GM12864 (cell line): ENCODE results near the gene CCDC61.

Experiments used
- DNase-seq: peaks from one replicate; pipeline ENCODE4 v3.0.0-alpha.2; 2011; ENCODE audit warnings: low read depth
- H3K4me3 ChIP-seq: 2 replicates; pipeline ENCODE4 v1.5.1; 2011; ENCODE audit warnings: mild to moderate bottlenecking, low read depth, low read length, control low read depth
- CTCF ChIP-seq: IDR thresholded peaks from 2 replicates; pipeline ENCODE4 v1.5.1; 2011; ENCODE audit warnings: low read depth, mild to moderate bottlenecking, moderate library complexity, low read length, control low read depth, inconsistent platforms; ENCODE audit errors: missing control alignments

Gene CCDC61

GRCh38 chr19:46036744-46037128, 41.5 kb downstream of the CCDC61 start:
- H3K4me3 ChIP-seq, result no peak overlapping the region
- no peak for DNase-seq
- TF ChIP-seq CTCF, result no peak

GRCh38 chr19:46040125-46040524, 44.9 kb downstream of the CCDC61 start:
- TF ChIP-seq CTCF, result no peak
- no peak for DNase-seq

GRCh38 chr19:46040952-46041500, 45.8 kb downstream of the CCDC61 start, which contains the start of gene IGFL4:
TSS of gene IGFL4 (minus strand) at chr19:46041002. CDS start at chr19:46040962, 40 bp downstream.
- TF ChIP-seq CTCF, result no peak
- H3K4me3 ChIP-seq, result no peak within 1 kb of the TSS
- no peak for DNase-seq

More at GRCh38 chr19:46040125-46040524, 44.9 kb downstream of the CCDC61 start:
- H3K4me3 ChIP-seq, result no peak overlapping the region

- DNase-seq, result no peak
- H3K4me3 ChIP-seq, result no peak overlapping the region
- TF ChIP-seq CTCF, result no peak
Observed at GRCh38 chr19:46042252-46042883, 47.1 kb downstream of the CCDC61 start.

- DNase-seq, result no peak
- TF ChIP-seq CTCF, result no peak
- no peak overlapping the region for H3K4me3 ChIP-seq
Observed at GRCh38 chr19:46043519-46043918, 48.3 kb downstream of the CCDC61 start.

- TF ChIP-seq CTCF, result peak; percentile 24
- no peak for DNase-seq
Observed at GRCh38 chr19:46049597-46049996, 54.3 kb downstream of the CCDC61 start.

GRCh38 chr19:46052896-46053295, 57.6 kb downstream of the CCDC61 start:
- no peak overlapping the region for H3K4me3 ChIP-seq
- DNase-seq, result no peak
- TF ChIP-seq CTCF, result no peak

More at GRCh38 chr19:46049597-46049996, 54.3 kb downstream of the CCDC61 start:
- no peak overlapping the region for H3K4me3 ChIP-seq
